H9 (cell line): Measurements from ENCODE around the gene FBN2. TPM values are rescaled to one million over a fixed set of nuclear protein-coding genes. Genes with fewer than 3 reads are reported as not detected.
"Not testable (repeated sequence)": the region's sequence is repeated elsewhere in the genome, so short reads cannot be mapped to it uniquely, and the experiment has no call there.

Experiments
- DNase-seq: peaks from one replicate; pipeline ENCODE4 v3.0.0-alpha.2; 2017
- H2AFZ ChIP-seq: one replicate; pipeline ENCODE4 v1.6.1; 2013; ENCODE audit warnings: mild to moderate bottlenecking, low read length, control low read depth, moderate library complexity
- H2AK5ac ChIP-seq: 2 replicates; pipeline ENCODE4 v1.6.1; 2013; ENCODE audit warnings: low read length, control low read depth, mixed read lengths; ENCODE audit not compliant: insufficient read length
- H2BK120ac ChIP-seq: one replicate; pipeline ENCODE4 v1.6.1; 2013; ENCODE audit warnings: low read depth, mild to moderate bottlenecking, low read length, control low read depth, inconsistent platforms; ENCODE audit not compliant: poor library complexity, severe bottlenecking
- H2BK12ac ChIP-seq: 2 replicates; pipeline ENCODE4 v1.6.1; 2013; ENCODE audit warnings: low read length, control low read depth, mixed read lengths, low read depth; ENCODE audit not compliant: insufficient read length
- H2BK15ac ChIP-seq: 2 replicates; pipeline ENCODE4 v1.6.1; 2013; ENCODE audit warnings: low read depth, low read length, control low read depth
- H2BK20ac ChIP-seq: one replicate; pipeline ENCODE4 v1.6.1; 2013; ENCODE audit warnings: low read depth, mild to moderate bottlenecking, low read length, control low read depth, inconsistent platforms; ENCODE audit not compliant: poor library complexity, severe bottlenecking
- H2BK5ac ChIP-seq: 2 replicates; pipeline ENCODE4 v1.6.1; 2013; ENCODE audit warnings: low read length, control low read depth, mixed read lengths; ENCODE audit not compliant: insufficient read length
- H3K14ac ChIP-seq: 2 replicates; pipeline ENCODE4 v1.6.1; 2013; ENCODE audit warnings: low read length, control low read depth; ENCODE audit not compliant: insufficient read depth
- H3K18ac ChIP-seq: 2 replicates; pipeline ENCODE4 v1.6.1; 2013; ENCODE audit warnings: low read depth, mild to moderate bottlenecking, mixed read lengths, low read length, control low read depth; ENCODE audit not compliant: insufficient read length
- H3K23ac ChIP-seq: 2 replicates; pipeline ENCODE4 v1.6.1; 2013; ENCODE audit warnings: low read length, control low read depth, mixed read lengths, low read depth; ENCODE audit not compliant: insufficient read length
- H3K23me2 ChIP-seq: 2 replicates; pipeline ENCODE4 v1.6.1; 2013; ENCODE audit warnings: low read depth, mild to moderate bottlenecking, mixed read lengths, low read length, control low read depth; ENCODE audit not compliant: insufficient read length, poor library complexity, severe bottlenecking
- H3K27ac ChIP-seq: 2 replicates; pipeline ENCODE4 v1.5.1; 2013; ENCODE audit warnings: low read length, control low read depth, mixed read lengths, low read depth; ENCODE audit not compliant: insufficient read length
- H3K27me3 ChIP-seq: 2 replicates; pipeline ENCODE4 v1.6.1; 2013; ENCODE audit warnings: low read length, control low read depth, inconsistent platforms; ENCODE audit not compliant: insufficient read depth
- H3K4ac ChIP-seq: 2 replicates; pipeline ENCODE4 v1.6.1; 2013; ENCODE audit warnings: low read depth, mild to moderate bottlenecking, control low read depth, inconsistent platforms, low read length, moderate library complexity
- H3K4me1 ChIP-seq: 2 replicates; pipeline ENCODE4 v1.6.1; 2013; ENCODE audit warnings: low read length, control low read depth, inconsistent platforms; ENCODE audit not compliant: insufficient read depth
- H3K4me2 ChIP-seq: 2 replicates; pipeline ENCODE4 v1.6.1; 2013; ENCODE audit warnings: low read length, control low read depth, mixed read lengths; ENCODE audit not compliant: insufficient read length, insufficient read depth
- H3K56ac ChIP-seq: 2 replicates; pipeline ENCODE4 v1.6.1; 2013; ENCODE audit warnings: low read depth, mild to moderate bottlenecking, mixed read lengths, low read length, control low read depth; ENCODE audit not compliant: insufficient read length
- H3K79me1 ChIP-seq: 2 replicates; pipeline ENCODE4 v1.6.1; 2013; ENCODE audit warnings: low read depth, mild to moderate bottlenecking, moderate library complexity, low read length, control low read depth, inconsistent platforms; ENCODE audit not compliant: insufficient read depth, poor library complexity, severe bottlenecking
- H3K79me2 ChIP-seq: 2 replicates; pipeline ENCODE4 v1.6.1; 2013; ENCODE audit warnings: low read length, control low read depth, inconsistent platforms; ENCODE audit not compliant: insufficient read depth
- H3K9ac ChIP-seq: 2 replicates; pipeline ENCODE4 v1.6.1; 2013; ENCODE audit warnings: low read length, control low read depth, mixed read lengths; ENCODE audit not compliant: insufficient read length; ENCODE audit errors: extremely low read depth
- H3K9me3 ChIP-seq: one replicate; pipeline ENCODE4 v1.6.1; 2013; ENCODE audit warnings: low read depth, low read length, inconsistent platforms; ENCODE audit not compliant: control insufficient read depth
- H3T11ph ChIP-seq: one replicate; pipeline ENCODE4 v1.6.1; 2013; ENCODE audit warnings: mild to moderate bottlenecking, low read length, control low read depth, inconsistent platforms
- H4K20me1 ChIP-seq: one replicate; pipeline ENCODE4 v1.6.1; 2013; ENCODE audit not compliant: control insufficient read depth, insufficient read length, insufficient read depth
- H4K5ac ChIP-seq: 2 replicates; pipeline ENCODE4 v1.6.1; 2013; ENCODE audit warnings: low read depth, mild to moderate bottlenecking, mixed read lengths, low read length, control low read depth; ENCODE audit not compliant: insufficient read length
- H4K8ac ChIP-seq: replicated peaks from 2 replicates; pipeline ENCODE4 v1.6.1; 2013; ENCODE audit warnings: low read length, control low read depth, mixed read lengths, low read depth; ENCODE audit not compliant: insufficient read length
- H4K91ac ChIP-seq: 2 replicates; pipeline ENCODE4 v1.6.1; 2013; ENCODE audit warnings: low read depth, mild to moderate bottlenecking, moderate library complexity, mixed read lengths, low read length, control low read depth; ENCODE audit not compliant: insufficient read length
- H3K27ac Mint-ChIP-seq, 3 experiments: 2 replicates in 2 of 3; 3 replicates in 1 of 3; pipeline ENCODE4 v1.8.0; 2020 to 2021; ENCODE audit warnings: mixed read lengths in 3 of 3, mild to moderate bottlenecking in 1 of 3, moderate library complexity in 1 of 3
- H3K27me3 Mint-ChIP-seq: 2 replicates; pipeline ENCODE4 v1.8.0; 2021; ENCODE audit warnings: low read depth, mild to moderate bottlenecking, moderate library complexity, mixed read lengths
- H3K36me3 Mint-ChIP-seq, 3 experiments: 2 replicates in 2 of 3; 3 replicates in 1 of 3; pipeline ENCODE4 v1.8.0; 2020 to 2021; ENCODE audit warnings: low read depth in 3 of 3, mixed read lengths in 3 of 3; ENCODE audit not compliant: insufficient read depth in 1 of 3
- H3K4me1 Mint-ChIP-seq, 2 experiments: 2 replicates each; pipeline ENCODE4 v1.8.0; 2020; ENCODE audit warnings: mixed read lengths in 2 of 2
- H3K4me3 Mint-ChIP-seq, 2 experiments: 2 replicates in 1 of 2; 3 replicates in 1 of 2; pipeline ENCODE4 v1.8.0; 2020 to 2021; ENCODE audit warnings: mild to moderate bottlenecking in 2 of 2, mixed read lengths in 2 of 2, moderate library complexity in 1 of 2
- H3K9me3 Mint-ChIP-seq, 2 experiments: 2 replicates in 1 of 2; 3 replicates in 1 of 2; pipeline ENCODE4 v1.8.0; 2020; ENCODE audit warnings: mild to moderate bottlenecking in 2 of 2, mixed read lengths in 2 of 2, moderate library complexity in 1 of 2
- CTCF ChIP-seq: fragments of 200-600 bp; sonication (generic); conservative IDR thresholded peaks from 3 replicates; pipeline ENCODE4 v1.8.0; 2021; ENCODE audit warnings: antibody characterized with exemption, mild to moderate bottlenecking
- WGBS: extraction: QIAGEN DNeasy Blood & Tissue Kit; methylation state at CpG from one replicate; pipeline ENCODE4 v1.1.7; 2013; ENCODE audit warnings: missing lambda C conversion rate, low lambda C conversion rate, mixed read lengths; ENCODE audit not compliant: insufficient read length; ENCODE audit errors: extremely low coverage; 5-methylcytosine and 5-hydroxymethylcytosine counted together
- total RNA-seq: library from RNA; stranded (reverse); gene quantifications from 2 replicates; pipeline ENCODE4 v1.2.1, GENCODE V29; 2021

The FBN2 gene
- total RNA-seq, 1 experiment from 2014 or later: 8.3 TPM

- Histone ChIP-seq H3K27me3 (no peaks in the 10 kb centered on the region), H3K14ac (no peak overlapping the region), H2BK15ac (no peak overlapping the region), H2BK5ac (no peak overlapping the region), H2BK20ac (no peak overlapping the region), H3K56ac (no peak overlapping the region), H3K9ac (no peak overlapping the region), H3K18ac (no peak overlapping the region), H3K4me2 (no peak overlapping the region), H3K23ac (no peak overlapping the region), H4K20me1 (no peaks in the 10 kb centered on the region), H2AK5ac (no peak overlapping the region), H3K4ac (no peak overlapping the region), H2BK120ac (no peak overlapping the region), H3K23me2 (no peaks in the 10 kb centered on the region), H3K79me2 (no peaks in the 10 kb centered on the region), H3T11ph (no peak overlapping the region), H3K27ac (no peak overlapping the region), H3K9me3 (peaks cover 6% of the 10 kb centered on the region), H4K91ac (no peak overlapping the region), H3K79me1 (no peaks in the 10 kb centered on the region), H2AFZ (no peak overlapping the region), H2BK12ac (no peak overlapping the region), H3K4me1 (no peaks in the 10 kb centered on the region), H4K8ac (no peak overlapping the region), H4K5ac (no peak overlapping the region)
- peaks cover 19 to 47% (median 45%) of the 10 kb centered on the region in 3 experiments for H3K36me3 Mint-ChIP-seq
- no peak for DNase-seq
- H3K27me3 Mint-ChIP-seq: no peaks in the 10 kb centered on the region
- no peak overlapping the region for H3K27ac Mint-ChIP-seq
- TF ChIP-seq CTCF: no peak
- H3K4me3 Mint-ChIP-seq: no peak overlapping the region
- WGBS: no CpG with 5 or more reads among the region's 2 CpGs
- H3K9me3 Mint-ChIP-seq: peaks cover 28 to 34% of the 10 kb centered on the region in 2 experiments
- no peaks in the 10 kb centered on the region for H3K4me1 Mint-ChIP-seq
Measured at GRCh38 chr5:128506643-128507042, 31.4 kb downstream of the FBN2 start.

- H3K23me2 ChIP-seq, H3K27me3 ChIP-seq, H3K4me3 Mint-ChIP-seq, H4K91ac ChIP-seq, H3K4me2 ChIP-seq, H3K4me1 ChIP-seq, H2BK12ac ChIP-seq, H4K20me1 ChIP-seq, DNase-seq, H2AK5ac ChIP-seq, H3K27ac ChIP-seq, H3K56ac ChIP-seq, H2BK20ac ChIP-seq, H3T11ph ChIP-seq, H2AFZ ChIP-seq, H2BK5ac ChIP-seq, H3K4ac ChIP-seq, H4K5ac ChIP-seq, H3K27ac Mint-ChIP-seq, H3K14ac ChIP-seq, H3K27me3 Mint-ChIP-seq, H3K9me3 ChIP-seq, H4K8ac ChIP-seq, H3K9ac ChIP-seq, H2BK120ac ChIP-seq, H3K23ac ChIP-seq, H3K18ac ChIP-seq, H3K79me2 ChIP-seq, H3K79me1 ChIP-seq, H2BK15ac ChIP-seq: not testable (repeated sequence)
- WGBS: no CpG with 5 or more reads among the region's 1 CpG
- Mint-ChIP-seq H3K4me1 (peaks cover 15 to 18% of the 10 kb centered on the region in 2 experiments), H3K36me3 (peaks cover 19 to 40% (median 39%) of the 10 kb centered on the region in 3 experiments), H3K9me3 (peaks cover 28 to 34% of the 10 kb centered on the region in 2 experiments)
Measured at GRCh38 chr5:128503727-128504126, 34.3 kb downstream of the FBN2 start.
